GM19324 (cell line): ENCODE measurements around the gene NAT9.

Source experiments
- ATAC-seq: cut with Tn5 transposase; IDR thresholded peaks from one replicate; pipeline ENCODE4 v1.9.1; 2021; ENCODE audit warnings: mild to moderate bottlenecking, moderate library complexity; ENCODE audit not compliant: unreplicated experiment, low FRiP score

The NAT9 gene

DNA sequence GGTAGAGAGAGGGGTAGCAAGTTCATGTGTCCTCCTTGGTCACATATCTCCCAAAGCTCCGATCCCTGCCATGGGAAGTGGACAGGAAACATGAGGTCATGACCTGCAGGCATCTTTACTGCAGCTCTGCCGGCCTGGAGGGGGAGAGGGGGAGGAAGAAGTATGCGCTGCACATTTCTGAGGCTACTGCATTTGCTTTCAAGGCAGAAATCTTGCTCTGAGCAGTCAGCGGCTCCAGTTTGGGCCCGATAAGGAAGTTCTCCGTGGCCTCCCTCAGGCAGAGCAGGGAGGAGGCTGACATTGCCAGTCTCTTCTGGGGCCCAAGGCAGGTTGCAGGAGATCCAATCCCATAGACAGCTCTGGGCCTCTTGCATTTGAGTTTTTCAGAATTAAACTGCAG is 29.2 kb downstream of the NAT9 start:
- no peak for ATAC-seq

DNA sequence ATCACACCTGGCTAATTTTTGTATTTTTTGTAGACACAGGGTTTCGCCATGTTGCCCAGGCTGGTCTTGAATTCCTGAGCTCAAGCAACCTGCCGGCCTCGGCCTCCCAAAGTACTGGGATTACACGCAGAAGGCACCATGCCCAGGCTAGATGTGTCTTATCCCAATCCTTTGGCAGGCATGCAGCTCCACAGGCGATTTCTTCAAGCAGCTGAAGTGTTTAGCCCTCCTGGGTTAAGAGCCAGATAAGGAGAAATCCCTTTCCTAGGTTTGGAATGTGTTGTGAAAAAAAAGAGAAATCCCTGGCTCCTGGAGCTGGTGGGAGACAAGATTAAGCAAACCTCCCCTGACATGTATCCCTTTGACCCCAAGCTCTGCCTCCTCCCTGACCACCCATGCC is 29.8 kb downstream of the NAT9 start:
- ATAC-seq: no peak

GRCh38 chr17:74745548-74746177 is 30.5 kb downstream of the NAT9 start:
- no peak for ATAC-seq

DNA sequence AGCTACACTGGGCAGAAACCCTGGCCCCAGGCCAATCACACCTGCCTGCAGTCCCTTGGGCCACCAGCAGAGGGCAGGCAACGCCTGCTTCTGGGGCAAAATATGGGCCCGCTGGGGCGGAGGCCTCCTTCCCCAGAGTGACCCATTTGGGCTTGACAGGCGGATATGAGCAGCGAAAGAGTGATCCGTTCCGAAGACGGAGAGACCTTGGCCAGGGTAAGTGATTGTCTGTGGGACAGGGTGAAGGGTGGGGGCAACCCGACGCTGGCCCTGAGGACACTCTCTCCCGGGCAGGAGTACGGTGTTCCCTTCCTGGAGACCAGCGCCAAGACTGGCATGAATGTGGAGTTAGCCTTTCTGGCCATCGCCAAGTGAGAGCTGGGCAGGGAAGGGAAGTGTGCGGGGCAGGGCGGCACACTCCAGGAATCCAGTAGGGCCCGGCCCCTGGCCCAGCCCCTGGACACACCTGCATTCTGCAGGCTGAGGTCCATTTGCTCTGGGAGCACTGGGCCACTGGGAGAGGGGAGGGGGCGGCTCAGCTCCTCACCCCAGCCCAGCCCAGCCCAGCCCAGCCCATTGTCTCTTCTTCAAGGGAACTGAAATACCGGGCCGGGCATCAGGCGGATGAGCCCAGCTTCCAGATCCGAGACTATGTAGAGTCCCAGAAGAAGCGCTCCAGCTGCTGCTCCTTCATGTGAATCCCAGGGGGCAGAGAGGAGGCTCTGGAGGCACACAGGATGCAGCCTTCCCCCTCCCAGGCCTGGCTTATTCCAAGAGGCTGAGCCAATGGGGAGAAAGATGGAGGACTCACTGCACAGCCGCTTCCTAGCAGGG is 31.2 kb downstream of the NAT9 start:
- ATAC-seq: no peak

- no peak for ATAC-seq
Observed at GRCh38 chr17:74744349-74744713, 31.8 kb downstream of the NAT9 start.

DNA sequence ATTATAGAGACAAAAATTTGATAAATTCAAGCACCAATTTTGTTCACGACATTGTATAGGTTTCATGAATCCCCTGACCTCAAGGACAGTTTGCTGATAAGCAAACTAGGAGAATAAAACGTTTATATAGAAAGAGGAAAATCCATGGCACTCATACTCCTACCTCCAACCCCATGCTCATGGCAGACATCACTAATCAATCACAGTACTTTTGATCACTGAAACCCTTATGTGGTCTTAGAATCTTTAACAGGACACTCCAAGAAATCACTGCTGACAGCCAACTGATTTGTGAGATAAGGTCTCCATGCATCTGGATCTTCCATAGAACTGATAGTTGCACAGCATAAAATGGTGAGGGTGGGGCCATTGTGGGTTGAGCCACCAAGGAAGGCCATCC is 32.4 kb downstream of the NAT9 start:
- no peak for ATAC-seq

DNA sequence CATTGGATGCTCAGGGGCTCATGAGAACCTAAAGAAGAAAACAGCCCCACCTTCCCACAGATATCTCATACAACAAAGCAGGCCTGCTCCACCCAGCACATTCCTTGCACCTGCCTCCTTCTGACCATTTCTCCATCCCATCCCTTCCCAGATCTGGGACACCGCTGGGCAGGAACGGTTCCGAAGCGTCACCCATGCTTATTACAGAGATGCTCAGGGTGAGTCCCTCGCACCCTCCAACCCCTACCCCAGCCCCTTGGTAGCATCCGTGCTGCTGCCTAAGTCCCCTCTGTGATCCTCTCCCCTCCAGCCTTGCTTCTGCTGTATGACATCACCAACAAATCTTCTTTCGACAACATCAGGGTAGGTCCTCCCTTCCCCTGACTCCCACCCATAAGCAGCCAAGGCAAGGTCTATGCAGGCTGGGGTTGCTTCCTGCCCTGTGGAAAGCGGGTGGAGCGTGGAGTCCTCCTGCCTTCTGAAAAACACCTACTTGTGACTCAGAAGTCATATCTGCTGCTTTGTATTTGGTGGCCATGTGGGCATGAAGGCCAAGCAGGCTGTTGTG is 33.1 kb downstream of the NAT9 start:
- ATAC-seq: no peak

DNA sequence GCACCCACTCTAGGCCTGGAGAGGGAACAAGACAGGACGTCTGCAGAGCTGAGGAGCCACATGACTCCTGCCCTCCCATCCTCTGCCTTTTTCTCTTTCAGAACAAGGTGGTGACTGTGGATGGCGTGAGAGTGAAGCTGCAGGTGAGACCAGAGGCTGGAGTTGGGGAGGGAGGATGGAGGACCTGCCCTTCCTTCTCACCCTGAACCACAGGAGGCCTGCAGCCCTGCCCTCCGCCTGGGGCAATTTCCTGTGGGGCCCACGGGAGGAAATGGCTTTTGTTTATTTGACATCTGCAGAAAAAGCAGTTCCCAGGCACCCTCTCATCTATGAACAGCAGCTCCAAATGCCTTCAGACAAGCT is 34.0 kb downstream of the NAT9 start:
- ATAC-seq: peak; percentile 47

GRCh38 chr17:74740641-74741387 is 35.3 kb downstream of the NAT9 start:
- no peak for ATAC-seq

GRCh38 chr17:74740173-74740572 is 36.0 kb downstream of the NAT9 start:
- no peak for ATAC-seq

DNA sequence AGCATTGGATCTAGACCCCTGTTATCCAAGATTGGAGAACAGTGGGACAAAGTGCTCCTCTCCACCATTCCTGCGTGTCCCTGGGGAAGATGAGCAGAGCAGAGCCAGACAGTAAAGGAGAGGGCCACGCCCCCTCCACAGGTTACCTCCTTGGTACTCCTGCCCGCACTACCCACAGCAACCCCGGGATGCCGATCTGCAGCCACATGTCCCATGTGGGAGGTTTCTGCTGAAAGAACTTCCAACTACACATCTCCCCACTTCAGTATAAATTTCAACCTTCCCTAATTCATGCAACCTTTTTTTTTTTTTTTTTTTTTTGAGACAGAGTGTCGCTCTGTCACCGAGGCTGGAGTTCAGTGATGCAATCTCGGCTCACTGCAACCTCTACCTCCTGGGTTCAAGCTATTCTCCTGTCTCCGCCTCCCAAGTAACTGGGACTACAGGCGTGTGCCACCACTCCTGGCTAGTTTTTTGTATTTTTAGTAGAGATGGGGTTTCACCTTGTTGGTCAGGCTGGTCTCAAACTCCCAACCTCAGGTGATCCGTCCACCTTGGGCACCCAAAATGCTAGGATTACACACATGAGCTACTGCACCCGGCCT is 36.8 kb downstream of the NAT9 start:
- ATAC-seq: no peak

- no peak for ATAC-seq
Observed at GRCh38 chr17:74738051-74738996, 37.8 kb downstream of the NAT9 start.

DNA sequence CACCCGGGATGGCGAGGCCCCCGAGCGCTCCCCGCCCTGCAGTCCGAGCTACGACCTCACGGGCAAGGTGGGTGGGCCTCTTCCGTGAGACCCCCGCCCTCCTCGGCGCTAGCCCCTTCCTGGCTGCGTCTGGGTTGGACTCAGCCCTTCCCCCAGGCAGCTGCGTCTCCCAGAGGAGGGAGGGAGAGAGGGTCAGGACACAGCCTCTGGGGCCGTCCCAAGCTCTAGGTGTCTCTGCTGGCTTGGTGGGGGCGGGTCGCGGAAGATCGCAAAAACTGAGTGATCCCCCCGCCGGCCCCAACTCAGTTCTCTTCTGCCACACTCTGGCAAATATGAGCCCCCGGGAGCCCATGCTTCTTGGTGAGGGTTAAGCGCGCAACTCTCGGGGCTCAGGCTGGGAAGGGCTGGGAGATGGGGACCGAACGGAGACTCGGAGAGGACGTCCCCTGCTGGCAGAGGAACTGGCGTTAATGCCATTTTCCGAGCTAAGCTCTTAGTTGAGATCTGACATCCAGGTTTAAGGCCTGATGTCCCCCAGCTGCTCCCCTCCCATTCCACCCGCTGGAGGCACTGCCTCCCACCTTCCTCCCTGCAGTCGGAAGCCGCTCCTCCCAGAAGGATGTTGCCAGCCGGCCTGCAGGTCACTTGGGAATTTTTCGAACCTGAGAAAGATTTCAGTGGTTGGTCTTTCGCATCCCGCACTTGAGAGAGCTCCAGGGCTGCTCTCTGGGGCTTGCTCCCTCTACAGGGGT is 38.7 kb downstream of the NAT9 start:
- ATAC-seq: no peak

DNA sequence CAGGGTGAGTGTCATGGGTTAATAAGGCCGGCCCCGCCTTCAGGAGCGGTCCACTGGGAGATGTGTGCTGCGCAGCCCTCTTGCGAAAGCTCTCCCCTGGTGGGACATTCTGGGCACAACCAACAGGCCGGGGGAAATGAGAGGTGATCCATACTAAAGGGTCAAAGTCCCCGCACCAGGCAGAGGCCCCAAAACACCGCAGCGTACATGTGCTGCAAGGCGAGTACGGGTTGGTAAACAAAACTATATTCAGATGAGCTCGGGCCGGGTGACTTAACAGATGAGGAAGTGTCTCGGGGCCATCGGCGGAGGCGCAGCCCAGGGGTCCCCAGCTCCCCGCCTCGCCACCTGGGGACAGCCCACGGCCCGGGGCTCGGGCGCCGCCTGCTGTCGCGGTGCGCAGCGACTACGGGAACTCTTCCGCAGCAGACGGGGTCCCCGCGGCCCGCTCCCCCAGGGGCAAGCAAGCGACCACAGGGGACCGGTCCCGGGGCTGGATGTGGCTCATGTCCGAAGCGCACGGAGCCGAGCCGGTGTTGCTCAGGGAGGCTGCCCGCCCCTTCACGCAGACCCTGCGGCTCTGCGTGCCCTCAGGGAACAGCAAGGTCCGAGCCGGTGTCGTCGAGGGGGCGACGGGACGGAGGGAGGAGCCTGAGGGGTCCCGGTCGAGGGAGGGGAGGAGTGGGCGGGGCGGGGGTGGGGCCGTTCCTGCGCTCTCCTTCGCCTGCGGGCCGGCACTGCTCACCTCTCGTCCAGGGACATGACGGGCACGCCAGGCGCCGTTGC is 39.4 kb downstream of the NAT9 start, which contains the start of gene RAB37:
Gene RAB37 (plus strand): TSS at position 744 of the 786 bp plus-strand sequence. CDS start 17 bp downstream, at position 761.
- ATAC-seq: peak; percentile 41

DNA sequence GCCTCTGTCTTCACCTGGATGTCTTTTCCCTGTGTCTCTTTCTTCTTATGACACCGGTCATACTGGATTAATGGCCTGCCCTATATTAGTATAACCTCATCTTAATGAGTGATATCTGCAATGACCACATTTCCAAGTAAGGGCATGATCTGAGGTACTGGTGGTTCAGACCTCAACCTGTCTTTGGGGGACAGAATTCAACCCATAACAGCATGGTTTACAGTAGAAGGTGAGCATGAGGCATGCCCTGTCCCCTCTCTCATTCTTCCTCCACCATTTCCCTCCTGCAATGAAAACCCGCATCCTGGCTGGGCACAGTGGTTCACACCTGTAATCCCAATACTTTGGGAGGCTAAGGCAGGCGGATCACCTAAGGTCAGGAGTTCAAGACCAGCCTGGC is 41.9 kb downstream of the NAT9 start:
- ATAC-seq: no peak

GRCh38 chr17:74733365-74734122 is 42.6 kb downstream of the NAT9 start:
- no peak for ATAC-seq

DNA sequence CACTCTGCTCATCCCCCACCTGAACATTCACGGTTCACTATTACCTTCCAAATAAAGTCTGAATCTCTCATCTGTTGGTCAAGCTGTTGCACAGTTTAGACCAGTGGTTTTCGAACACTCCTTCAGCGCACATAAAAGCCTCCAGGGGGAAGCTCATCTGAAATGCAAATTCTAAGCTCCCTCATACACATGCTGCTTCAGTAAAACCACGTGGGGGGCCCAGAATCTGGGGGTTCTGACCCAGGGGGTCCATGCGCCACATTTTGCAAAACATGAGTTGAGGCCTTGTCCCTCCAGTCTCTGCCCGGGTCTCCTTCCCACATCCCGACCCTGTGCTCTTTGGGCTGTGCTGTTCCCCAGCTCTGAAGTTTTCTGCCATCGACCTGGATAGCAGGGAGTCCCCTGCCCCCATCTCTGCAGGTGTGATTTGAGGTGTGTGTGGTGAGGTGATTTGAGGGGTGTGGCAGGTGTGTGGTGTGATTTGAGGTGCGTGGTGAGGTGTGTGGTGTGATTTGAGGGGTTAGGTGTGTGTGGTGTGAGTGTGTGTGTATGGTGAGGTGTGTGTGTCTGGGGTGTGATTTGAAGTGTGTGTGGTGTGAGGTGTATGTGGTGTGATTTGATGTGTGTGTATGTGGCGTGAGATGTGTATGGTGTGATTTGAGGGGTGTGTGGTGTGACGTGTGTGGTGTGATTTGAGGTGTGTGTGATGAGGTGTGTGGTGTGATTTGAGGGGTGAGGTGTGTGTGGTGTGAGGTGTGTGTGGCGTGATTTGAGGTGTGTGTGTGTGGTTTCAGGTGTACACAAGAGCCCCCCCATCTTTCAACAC is 43.9 kb downstream of the NAT9 start:
- no peak for ATAC-seq
